ENCODE data around the gene KITLG.

GRCh38 chr12:88516811-88517210, 63.5 kb downstream of the KITLG start:
- TF ChIP-seq, protein P1, sequence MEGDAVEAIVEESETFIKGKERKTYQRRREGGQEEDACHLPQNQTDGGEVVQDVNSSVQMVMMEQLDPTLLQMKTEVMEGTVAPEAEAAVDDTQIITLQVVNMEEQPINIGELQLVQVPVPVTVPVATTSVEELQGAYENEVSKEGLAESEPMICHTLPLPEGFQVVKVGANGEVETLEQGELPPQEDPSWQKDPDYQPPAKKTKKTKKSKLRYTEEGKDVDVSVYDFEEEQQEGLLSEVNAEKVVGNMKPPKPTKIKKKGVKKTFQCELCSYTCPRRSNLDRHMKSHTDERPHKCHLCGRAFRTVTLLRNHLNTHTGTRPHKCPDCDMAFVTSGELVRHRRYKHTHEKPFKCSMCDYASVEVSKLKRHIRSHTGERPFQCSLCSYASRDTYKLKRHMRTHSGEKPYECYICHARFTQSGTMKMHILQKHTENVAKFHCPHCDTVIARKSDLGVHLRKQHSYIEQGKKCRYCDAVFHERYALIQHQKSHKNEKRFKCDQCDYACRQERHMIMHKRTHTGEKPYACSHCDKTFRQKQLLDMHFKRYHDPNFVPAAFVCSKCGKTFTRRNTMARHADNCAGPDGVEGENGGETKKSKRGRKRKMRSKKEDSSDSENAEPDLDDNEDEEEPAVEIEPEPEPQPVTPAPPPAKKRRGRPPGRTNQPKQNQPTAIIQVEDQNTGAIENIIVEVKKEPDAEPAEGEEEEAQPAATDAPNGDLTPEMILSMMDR (IDR thresholded peaks at IDR 0.05) = no peak
- no peak for TF ChIP-seq POLR2A (IDR thresholded peaks at IDR 0.05)
